GM18868 (cell line): ENCODE results near the gene NXN.
"Not testable (repeated sequence)": the region's sequence is repeated elsewhere in the genome, so short reads cannot be mapped to it uniquely, and the experiment has no call there.

ENCODE experiments used
- ATAC-seq: cut with Tn5 transposase; IDR thresholded peaks from one replicate; pipeline ENCODE4 v1.9.1; 2021; ENCODE audit warnings: mild to moderate bottlenecking, moderate library complexity; ENCODE audit not compliant: unreplicated experiment

The NXN gene

DNA sequence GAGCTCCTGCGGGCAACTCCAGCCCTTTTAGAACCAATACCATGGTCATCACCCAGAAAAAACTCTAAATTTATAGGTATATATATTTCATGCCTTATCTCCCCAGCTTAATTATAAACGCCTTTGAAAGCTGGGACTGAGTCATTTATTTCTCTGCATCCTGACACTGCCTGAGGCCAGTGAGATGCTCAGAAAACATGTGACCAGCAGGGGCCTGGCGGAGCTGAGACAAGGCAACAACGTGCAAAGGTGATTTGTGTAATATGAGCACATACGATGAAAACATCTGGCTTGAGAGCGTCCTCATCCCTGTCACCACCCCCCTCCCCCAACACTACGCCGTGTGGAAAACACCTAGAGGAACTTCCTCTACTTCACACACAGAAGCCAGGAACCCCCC is 22.7 kb downstream of the NXN start:
- ATAC-seq = no peak

DNA sequence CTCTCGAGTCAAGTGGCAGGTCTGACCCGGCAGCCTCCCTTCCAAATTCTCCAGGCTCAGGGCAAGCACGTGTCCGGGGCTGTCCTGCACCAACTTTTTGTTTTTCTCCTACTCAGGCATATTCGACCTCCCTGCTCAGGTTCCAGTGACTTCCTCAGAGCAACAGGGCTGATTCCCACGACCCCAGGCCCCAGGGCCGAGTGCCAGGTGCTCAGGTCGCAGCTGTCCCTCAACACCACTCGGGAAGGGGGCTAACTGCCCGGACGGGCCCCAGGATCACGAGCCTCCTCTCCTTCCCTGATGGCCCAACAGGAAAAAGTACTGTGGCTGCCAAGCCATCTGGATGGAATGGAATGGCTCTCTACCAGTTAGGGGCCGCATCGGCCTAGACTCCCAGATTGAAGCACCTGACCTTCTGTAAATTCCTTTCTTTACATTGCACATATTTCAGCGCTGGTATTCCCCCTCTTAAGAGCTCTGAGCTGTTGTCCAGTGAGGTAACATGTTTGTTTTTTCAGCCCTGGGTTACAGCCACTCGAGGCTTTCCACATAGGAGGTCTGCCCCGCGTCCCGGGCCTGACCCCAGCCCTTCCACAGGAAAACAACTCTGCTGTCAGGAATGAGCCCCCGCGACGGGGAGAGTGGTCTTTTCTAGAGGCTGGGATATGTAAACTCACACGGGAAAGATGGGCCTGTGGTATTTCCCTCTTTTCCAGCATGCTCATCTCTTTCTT is 25.0 kb downstream of the NXN start:
- no peak for ATAC-seq

DNA sequence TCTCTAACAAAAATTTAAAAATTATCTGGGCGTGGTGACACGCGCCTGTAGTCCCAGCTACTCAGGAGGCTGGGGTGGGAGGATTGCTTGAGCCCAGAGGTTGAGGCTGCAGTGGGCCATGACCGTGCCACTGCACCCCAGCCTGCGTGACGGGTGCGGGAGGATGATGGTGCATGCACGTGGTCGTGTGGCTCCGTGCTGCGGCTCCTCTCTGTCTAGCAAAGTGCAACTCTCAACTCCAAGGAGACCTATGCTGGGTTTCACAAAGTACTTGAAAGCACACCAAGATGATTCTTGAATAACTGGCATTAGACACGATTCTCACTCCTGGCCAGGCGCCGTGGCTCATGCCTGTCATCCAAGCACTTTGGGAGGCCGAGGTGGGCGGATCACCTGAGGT is 25.8 kb downstream of the NXN start:
- ATAC-seq = no peak

DNA sequence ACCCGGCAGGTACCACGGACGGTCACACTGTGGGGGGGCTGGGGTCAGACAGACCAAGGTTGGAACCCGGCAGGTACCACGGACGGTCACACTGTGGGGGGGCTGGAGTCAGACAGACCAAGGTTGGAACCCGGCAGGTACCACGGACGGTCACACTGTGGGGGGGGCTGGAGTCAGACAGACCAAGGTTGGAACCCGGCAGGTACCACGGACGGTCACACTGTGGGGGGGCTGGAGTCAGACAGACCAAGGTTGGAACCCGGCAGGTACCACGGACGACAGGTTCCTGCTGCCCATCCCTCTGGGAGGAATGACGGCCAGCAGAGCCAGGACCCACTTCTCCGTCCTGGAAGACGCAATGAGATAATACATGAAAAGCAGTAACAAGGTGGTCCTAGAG is 27.0 kb downstream of the NXN start:
- ATAC-seq = not testable (repeated sequence)

DNA sequence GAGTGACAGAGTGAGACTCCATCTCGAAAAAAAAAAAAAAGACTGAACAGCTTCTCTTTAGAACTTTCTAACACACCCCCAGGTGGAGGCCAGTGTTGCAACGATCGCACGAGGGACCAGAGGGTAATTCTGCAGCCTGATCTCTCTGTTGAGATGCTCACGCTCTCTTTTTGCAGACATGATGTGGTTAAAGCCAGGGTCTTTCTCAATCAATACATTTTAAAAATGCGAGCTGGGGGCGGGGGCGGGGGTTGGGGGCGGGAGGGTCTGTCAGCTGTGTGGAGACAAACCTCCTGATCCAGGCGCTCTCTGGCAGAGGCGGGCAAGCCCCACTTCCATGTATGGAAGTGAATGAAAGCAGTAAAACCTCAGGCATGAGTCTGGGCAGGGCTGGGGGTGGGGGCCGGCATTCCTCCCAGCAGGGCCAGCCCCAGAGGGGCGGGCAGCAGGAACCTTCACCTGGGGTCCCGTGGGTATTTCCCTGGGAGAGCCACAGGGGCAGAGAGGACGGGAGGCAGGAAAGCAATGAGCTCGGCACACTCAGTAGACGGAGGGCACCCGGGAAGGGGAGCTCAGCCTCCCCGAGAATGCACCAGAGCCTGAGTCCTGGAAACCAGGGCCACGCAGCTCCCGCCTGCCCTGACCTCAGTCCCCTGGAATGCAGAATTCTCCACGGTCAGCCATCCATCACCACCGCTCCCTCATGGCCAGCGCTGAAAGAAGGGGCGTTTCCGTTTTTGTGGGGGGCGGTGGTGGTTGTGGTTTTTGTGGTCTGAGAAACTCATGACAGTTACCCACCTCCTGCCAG is 28.0 kb downstream of the NXN start:
- no peak for ATAC-seq

DNA sequence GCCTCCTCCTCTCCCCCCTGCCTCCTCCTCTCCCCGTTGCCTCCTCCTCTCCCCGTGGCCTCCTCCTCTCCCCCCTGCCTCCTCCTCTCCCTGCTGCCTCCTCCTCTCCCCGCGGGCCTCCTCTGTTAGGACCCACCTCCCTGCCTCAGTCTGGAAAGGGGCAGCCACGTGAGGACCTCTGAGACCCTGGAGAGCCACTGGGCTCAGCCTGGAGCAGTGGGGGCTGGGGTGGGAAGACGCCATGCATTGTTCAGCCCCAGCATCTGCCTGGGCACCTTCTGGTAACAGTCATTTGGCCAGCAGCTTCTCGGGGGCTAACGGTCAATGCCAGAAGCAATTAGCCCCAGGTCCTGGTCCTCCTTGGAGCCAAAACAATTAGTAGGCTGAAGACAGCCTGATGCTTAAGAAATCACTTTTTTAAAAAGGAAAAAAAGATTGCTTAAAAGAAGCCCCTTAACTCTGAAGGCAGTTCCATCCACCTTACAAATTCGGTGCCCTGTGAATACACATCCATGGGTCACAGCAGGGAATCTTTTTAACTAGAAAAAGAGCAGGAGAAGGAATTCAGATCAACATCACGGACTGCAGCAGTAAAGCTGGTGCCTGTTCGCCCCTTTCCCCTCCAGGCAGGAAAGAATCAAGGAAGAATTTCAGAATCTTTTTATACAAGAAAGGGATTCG is 29.8 kb downstream of the NXN start:
- no peak for ATAC-seq

DNA sequence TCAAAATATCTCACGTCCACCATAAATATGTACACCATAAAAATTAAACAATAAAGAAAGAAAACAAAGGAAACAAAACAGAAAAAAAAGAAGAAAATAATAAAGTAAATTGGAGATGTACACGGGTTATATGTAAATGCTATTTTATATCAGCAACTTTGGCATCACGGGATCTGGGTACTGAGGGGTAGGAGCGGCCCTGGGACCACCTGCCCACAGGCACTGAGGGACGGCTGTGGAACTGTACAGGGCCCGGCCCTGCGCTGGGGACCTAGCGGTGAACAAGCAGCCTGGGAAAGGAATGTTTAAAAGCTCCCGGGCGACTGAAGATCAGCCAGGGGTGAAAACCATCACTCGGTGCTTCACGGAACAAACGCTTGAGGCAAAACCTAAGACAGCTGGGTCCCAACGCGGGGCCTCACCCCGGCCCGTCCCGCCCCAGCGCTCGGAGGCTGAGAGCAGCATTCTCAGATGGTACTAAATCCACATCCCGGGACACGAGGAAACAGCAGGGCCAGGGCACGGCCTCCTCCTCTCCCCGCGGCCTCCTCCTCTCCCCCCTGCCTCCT is 31.2 kb downstream of the NXN start:
- ATAC-seq = no peak

DNA sequence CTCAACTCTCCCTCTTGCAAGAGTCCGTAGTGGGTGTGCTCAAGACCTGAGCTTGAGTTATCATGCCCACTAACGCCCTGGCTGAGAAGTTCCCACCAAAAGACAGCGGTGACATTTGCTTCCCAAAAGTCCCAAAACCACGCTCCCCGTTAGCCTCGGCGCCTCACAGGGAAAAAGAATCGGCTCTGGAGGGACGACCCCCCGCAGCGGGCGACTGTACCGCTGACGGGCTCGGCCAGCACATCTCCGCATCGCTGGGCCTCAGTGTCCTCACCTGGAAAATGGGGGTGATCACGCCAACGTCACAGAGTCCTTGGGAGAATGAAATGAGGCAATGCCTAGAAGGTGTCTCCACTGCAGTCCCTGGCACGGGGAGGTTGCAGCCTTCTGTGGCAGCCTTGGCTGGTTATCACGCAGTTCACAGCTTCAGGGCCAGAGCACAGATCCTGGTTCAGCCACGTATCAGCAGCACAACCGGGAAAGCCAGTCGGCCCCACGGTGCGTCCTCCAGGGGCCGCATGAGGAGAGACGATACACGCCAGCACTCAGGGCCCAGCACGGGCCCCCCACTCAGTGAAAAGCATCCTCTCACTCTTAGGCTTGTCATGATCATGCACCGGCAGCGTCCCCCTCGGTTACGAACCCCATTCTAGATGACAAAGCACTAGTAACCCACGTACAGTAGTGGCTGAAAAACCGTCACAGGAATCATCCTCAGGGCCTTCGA is 32.9 kb downstream of the NXN start:
- no peak for ATAC-seq

DNA sequence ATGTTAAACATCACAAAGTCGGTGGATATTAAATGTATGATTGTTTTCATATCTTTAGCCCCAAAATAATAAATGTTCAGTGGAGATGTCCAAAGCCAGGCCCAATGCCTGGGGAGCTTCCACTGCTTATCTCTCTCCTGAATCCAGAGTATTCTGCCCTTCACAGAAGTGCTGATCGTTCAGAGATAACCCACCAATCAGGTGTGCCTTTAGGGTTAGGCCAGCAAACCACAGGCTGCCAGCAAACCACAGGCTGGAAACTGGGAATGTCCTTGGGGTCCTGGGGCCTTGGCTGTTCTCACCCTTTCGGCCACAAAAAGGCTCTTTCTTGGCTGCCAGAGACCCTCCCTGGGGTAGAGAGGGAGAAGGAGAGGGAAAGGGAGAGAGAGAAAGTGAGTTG is 33.9 kb downstream of the NXN start:
- no peak for ATAC-seq

DNA sequence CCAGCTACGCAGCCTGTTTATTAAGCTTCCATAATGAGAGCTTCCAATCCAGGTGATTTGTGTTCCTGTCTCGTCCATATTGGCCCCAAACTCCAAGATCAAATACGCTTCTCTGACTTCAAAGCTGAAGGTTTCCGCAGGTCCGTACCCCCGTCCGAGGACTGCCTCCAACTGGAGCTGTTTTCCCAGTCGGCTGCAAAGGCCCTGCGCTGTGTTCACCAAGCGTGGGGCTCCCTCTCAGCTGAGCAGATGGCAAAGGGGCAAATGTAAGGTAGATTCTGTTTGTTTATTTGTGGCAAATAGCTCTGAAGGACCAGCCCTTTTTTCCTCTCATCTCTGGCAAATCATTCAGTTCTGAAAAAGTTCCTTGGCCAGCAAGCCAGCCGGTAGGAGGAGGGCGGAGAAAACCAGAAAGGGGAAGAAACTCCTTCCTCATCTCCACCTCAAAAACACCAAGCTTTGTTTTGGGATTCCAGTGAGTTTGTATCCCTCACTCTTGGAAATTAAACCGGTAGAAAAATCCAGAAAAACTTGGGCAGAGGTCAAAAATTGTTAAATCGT is 35.2 kb downstream of the NXN start:
- ATAC-seq = no peak

DNA sequence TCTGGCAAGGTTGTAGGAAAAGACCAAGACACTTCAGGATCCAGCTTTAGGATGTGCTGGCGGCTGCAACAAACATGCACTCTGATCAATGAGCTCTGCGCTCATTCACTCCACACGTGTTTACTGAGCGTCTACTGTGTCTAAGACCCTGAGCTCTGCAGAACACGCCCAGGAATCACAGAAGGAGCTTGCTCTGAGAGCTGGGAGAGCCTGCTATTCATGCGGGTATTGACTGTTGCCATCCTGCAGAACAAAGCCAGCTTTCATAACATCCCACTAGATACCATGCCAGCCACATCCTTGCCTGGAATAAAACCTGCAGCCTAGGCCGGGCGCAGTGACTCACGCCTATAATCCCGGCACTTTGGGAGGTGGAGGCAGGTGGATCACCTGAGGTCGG is 44.1 kb downstream of the NXN start:
- ATAC-seq = no peak

DNA sequence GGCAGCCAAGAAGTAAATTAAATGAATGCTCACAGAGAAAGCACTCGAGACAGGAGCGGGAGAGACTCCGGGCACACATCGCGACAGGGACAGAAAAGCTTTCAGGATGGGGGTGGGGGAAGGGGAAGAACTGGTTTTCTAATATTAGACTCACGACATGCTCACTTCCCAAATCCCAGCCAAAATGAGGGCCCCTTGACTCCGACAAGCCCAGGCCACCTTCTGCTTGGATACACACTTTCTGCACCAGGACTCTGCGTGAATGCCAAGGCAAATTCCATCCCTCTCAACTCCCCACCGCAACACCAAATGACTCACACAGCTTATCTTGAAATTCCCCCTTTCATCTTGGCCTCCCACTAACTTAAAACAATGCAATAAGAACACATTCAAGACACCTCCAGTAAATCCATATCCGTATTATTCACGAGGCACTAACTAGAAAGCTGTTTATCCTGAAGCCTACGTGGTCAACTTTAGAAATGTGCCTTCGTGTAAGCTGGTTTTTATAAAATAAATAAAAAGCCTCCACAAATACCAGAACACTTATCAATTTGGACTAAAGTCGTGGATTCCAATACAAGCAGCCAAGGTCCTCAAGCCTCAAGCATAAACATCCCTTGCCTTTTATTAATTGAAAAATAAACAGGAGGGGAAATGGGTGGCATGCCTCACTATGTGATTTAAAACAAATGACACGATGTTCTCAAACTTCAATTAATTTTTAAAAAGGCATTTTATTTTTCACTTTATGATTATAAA is 46.1 kb downstream of the NXN start:
- ATAC-seq = no peak

DNA sequence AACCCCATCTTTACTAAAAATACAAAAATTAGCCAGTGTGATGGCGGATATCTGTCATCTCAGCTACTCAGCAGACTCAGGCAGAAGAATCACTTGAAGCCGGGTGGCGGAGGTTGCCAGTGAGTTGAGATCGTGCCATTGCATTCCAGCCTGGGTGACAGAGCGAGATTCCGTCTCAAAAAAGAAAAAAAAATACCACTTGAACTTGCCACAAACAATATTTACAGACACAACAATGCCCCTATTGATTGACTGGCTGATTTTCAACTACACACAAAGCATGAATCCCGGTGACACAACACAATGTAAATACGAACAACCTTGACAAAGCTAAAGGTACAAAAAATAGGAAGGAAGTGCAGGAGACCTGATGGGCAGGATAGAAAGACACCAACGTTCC is 49.3 kb downstream of the NXN start:
- ATAC-seq = no peak

DNA sequence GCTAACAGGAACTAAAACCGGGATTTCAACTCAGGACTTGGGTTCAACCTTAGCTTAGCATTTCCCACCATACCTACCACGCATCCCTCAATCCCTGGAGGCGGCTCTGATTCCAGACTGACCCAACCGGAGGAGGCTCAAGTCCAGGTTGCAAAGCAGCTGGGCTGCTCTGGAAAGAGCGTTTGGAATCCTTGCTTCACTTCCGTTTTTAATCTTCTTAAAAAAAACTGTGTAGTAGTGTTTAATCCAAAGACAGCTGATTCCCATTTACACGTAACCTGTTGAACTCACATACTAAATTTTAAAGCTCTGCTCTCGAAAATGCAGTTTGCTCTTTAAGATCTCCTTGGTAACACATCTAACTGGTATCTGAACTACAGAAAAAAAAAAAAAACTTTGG is 50.0 kb downstream of the NXN start:
- ATAC-seq = no peak

DNA sequence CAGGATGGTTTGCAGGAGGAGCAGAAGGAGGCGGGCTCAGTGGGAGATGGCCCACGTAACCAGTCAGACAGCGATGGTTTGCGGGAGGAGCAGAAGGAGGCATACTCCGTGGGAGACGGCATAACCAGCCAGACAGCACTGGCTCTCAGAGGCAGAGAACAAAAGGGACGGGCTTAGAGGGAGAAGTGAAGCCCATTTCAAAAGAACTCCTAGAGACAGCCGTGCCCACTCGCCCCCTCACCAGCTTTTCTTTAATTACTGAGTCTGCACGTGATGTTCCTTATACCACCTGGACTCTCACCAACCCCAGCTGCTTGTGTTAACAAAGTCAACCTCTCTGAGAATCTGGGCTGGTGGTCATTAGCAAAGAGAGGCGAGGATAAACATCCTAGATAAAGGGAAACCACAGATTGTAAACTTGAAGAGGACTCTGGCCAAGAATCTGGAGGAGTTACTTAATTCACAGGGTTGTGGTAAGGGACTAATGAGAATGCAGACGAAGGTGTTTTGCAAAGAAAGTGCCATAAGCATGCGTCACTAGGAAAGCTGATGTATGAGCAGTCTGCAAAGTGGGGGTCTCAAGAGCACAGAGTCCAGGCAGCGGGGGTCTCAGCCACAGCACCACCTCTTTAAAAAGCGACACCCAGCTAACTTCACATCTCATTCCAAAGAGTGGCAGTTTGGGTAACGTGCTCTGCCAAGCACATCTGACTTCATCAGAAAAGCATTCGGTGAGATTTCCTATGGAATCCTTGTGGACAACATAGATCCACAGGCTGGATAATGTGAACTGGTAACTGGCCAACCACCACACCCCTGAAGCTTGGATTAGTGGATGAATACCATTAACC is 51.7 kb downstream of the NXN start:
- no peak for ATAC-seq

DNA sequence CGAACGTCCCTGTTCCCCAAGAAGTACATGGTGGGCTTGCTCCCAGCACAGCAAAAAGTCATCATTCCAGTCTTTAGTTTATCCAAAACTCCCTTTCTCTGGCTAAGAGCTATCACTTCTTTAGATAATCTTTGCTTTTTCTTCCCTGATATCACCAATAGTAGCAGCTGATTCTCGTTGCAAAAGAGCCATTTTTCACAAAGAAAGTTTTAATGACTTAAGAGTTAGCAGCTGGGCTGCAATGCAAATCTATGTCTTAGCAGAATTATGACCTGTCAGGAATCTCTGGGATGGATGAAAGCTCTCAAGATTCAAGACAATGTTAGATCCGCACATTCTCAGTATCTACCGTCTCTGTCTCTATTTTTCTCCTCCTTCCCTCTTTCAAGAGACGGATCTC is 53.8 kb downstream of the NXN start:
- no peak for ATAC-seq

DNA sequence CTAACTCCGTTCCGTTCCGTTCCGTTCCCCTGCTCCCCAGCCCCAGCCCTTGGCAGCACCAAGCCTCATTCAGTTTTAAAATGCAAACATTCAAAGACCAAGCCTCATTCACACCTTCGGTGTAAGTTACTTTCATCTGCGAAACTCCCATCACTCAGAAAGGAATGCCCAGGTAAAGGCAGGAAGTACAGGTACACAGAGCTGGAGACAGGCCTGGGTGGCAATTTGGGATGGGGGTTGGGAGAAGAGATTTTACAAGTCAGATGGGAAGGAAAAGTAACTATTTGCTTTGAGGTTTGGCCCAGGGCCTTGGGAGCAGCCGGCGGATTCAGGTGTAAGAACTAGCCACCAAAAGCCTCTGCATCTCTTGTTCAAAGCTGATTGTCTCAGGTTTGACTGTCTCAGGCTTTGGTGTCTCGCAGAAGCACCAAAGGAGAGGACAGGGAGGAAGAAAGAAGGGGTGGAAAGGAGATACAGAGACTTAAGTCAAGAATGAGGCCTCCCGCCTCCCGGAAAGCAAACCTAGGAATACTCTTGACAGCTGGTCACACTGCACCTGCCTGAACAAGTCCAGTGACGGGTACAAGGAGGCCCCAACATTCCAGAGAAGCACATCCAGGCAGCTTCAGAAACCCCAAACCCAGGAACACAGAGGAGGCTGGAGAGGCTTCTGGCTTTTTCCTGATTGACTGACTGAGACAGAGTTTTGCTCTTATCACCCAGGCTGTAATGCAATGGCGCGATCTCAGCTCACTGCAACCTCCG is 54.7 kb downstream of the NXN start:
- no peak for ATAC-seq

DNA sequence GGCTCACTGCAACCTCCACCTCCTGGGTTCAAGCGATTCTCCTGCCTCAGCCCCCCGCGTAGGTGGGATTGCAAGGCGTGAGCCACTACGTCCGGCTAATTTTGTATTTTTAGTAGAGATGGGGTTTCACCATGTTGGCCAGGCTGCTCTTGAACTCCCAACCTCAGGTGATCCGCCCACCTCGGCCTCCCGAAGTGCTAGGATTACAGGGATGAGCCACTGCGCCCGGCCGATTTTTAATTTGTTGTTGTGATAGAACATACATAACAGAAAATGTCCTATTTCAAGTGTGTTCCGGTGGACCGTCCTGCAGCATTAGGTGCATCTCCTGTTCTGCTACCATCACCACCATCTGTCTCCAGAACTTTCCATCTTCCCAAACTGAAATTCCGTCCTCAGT is 55.3 kb downstream of the NXN start:
- ATAC-seq = not testable (repeated sequence)
